ENCODE measurements around the gene FRRS1. TPM values are rescaled to one million over a fixed set of nuclear protein-coding genes. Genes with fewer than 3 reads are reported as not detected.

The FRRS1 gene
- total and polyA plus RNA-seq, 9 donors: 2.8 to 17.2 (median 8.9) TPM

DNA sequence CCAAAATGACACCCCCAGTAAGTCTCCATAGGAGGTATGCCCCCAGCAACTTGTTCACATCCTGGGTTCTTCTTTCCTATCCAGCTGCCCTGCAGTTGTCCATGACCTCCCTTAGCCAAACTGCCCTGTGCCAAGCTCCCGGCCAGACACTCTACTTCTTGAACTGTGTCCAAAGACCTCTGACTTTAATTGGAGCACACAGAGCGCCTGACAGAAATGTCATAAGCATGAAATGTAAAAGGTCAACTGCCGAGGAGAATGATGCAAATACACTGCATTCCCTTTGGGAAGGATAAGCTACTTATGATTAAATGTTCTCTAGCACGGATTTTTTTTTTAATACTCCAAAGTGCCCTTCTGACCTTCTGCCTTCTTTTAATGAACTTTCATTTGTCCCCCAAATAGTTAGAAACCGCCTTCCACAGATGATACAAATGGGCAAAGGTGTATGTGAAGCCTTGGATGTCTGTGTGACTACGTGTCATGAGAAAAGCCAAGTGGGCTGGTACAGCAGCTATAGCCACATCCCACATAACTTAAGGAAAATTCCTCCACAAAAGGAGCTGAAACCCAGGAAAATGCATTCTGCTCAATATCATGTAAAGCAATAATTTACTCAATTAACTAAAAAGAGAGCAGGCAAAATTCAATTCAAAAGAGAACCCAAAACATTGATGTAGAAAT, 93.8 kb downstream of the FRRS1 start:
- Histone ChIP-seq H3K4me1 (ENCODE audit: insufficient read depth) (peaks cover 6% of the 10 kb centered on the region), H3K27ac (no peak overlapping the region), H3K36me3 (no peaks in the 10 kb centered on the region)

DNA sequence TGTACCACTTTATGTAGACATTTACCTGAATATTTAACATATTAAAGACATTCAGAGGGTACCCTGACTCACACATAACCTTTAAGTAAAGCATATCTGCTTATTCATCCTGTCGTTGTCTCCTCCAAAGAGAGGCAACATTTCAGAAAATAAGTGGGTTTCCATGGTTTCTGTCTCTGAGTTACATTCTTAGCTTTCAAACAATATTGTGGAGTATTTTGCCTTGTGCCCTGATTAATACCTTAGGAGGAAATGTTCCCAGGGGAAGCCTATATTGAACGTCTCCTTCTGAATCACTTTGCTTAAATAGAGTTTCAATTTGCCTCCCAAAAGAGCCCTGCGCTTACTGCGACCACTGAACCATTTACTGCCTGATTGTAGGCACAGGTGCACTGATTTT, 94.4 kb downstream of the FRRS1 start:
- Histone ChIP-seq H3K9me3 (no peaks in the 10 kb centered on the region), H3K27ac (no peak overlapping the region), H3K27me3 (no peaks in the 10 kb centered on the region), H3K36me3 (no peaks in the 10 kb centered on the region), H3K4me3 (no peak overlapping the region), H3K4me1 (ENCODE audit: insufficient read depth) (peaks cover 6% of the 10 kb centered on the region)
- intact Hi-C loops (cut with DNase I): no loop called here
- TF ChIP-seq POLR2A (IDR thresholded peaks at IDR 0.05) (no peak), EP300 (IDR thresholded peaks at IDR 0.05) (no peak)
- TF ChIP-seq, protein P1, sequence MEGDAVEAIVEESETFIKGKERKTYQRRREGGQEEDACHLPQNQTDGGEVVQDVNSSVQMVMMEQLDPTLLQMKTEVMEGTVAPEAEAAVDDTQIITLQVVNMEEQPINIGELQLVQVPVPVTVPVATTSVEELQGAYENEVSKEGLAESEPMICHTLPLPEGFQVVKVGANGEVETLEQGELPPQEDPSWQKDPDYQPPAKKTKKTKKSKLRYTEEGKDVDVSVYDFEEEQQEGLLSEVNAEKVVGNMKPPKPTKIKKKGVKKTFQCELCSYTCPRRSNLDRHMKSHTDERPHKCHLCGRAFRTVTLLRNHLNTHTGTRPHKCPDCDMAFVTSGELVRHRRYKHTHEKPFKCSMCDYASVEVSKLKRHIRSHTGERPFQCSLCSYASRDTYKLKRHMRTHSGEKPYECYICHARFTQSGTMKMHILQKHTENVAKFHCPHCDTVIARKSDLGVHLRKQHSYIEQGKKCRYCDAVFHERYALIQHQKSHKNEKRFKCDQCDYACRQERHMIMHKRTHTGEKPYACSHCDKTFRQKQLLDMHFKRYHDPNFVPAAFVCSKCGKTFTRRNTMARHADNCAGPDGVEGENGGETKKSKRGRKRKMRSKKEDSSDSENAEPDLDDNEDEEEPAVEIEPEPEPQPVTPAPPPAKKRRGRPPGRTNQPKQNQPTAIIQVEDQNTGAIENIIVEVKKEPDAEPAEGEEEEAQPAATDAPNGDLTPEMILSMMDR (IDR thresholded peaks at IDR 0.05): no peak
- 71 to 78% (median 75%) methylated on average over 4 of the region's 4 CpGs for WGBS, 3 donors
- DNase-seq: no peak

More for the DNA sequence above, 93.8 kb downstream of the FRRS1 start:
- 47 to 57% (median 48%) methylated on average over 6 of the region's 6 CpGs for WGBS, 3 donors
- TF ChIP-seq, protein P1 (IDR thresholded peaks at IDR 0.05): no peak
- TF ChIP-seq POLR2A (IDR thresholded peaks at IDR 0.05) (no peak), EP300 (IDR thresholded peaks at IDR 0.05) (no peak)
- intact Hi-C loops (cut with DNase I): no loop called here
- H3K9me3 ChIP-seq: no peaks in the 10 kb centered on the region
- H3K4me3 ChIP-seq: no peak overlapping the region
- DNase-seq: peak in 3 of 5 donors; percentile 36 to 52 (median 45)
- no peaks in the 10 kb centered on the region for H3K27me3 ChIP-seq

DNA sequence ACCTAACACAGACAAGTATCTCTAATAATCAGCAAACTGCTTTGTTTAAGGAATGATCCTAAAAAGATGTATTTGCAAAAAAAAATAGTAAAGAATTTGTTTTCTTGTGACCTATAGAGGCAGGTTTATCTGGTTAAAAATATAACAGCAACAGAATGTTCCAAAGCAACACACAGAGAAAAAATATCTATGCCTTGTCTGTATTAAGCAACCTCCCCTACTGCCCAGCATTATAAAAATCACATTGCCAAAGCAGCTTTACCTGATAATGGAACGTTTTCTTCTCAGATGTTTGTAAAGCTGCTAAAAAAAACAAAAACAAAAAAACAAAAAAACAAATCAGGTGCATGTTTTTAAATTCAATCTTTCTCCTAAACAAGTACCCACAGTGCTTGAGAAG, 95.9 kb downstream of the FRRS1 start:
- no peak overlapping the region for H3K27ac ChIP-seq
- H3K4me1 ChIP-seq (ENCODE audit: insufficient read depth): peaks cover 6% of the 10 kb centered on the region
- no peaks in the 10 kb centered on the region for H3K36me3 ChIP-seq
- no peak overlapping the region for H3K4me3 ChIP-seq
- 12 to 29% (median 14%) methylated on average over 1 of the region's 1 CpG for WGBS, 3 donors
- TF ChIP-seq EP300 (IDR thresholded peaks at IDR 0.05): no peak
- TF ChIP-seq, protein P1 (IDR thresholded peaks at IDR 0.05): no peak
- no peak for TF ChIP-seq POLR2A (IDR thresholded peaks at IDR 0.05)
- no peaks in the 10 kb centered on the region for H3K9me3 ChIP-seq
- DNase-seq: no peak
- H3K27me3 ChIP-seq: no peaks in the 10 kb centered on the region
- intact Hi-C loops (cut with DNase I): no loop called here

DNA sequence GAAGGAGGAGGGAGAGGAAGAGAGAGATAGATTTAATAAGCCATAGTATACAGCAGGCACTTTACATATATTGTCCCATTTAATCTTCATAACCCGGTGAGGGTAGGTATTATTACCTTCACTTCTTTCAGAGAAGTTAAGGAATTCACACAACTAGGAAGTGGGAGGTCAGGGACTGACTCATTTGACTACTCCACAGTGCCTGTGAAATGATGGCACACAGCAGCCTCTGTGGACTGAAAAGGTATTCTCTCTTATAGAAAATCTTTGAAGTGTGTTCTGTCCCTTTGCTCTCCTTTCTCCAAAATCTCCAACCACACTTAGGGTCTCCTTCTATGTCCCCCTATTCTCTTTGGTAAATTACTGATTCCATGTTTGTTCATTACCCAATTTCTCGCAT, 96.6 kb downstream of the FRRS1 start:
- 91 to 96% (median 92%) methylated on average over 2 of the region's 2 CpGs for WGBS, 3 donors
- TF ChIP-seq EP300 (IDR thresholded peaks at IDR 0.05) (no peak), POLR2A (IDR thresholded peaks at IDR 0.05) (no peak)
- TF ChIP-seq, protein P1 (IDR thresholded peaks at IDR 0.05): no peak
- H3K4me3 ChIP-seq: no peak overlapping the region
- H3K4me1 ChIP-seq (ENCODE audit: insufficient read depth): peaks cover 6% of the 10 kb centered on the region
- no peaks in the 10 kb centered on the region for H3K9me3 ChIP-seq
- H3K27ac ChIP-seq: peak overlapping the region in 1 of 2 donors; percentile 4
- H3K27me3 ChIP-seq: no peaks in the 10 kb centered on the region
- no peaks in the 10 kb centered on the region for H3K36me3 ChIP-seq
- DNase-seq: no peak
- intact Hi-C loops (cut with DNase I): no loop called here
